Naive thymus-derived CD4-positive, alpha-beta T cell (primary cell): Measurements from ENCODE around the gene DLL3. TPM values are rescaled to one million over a fixed set of nuclear protein-coding genes. Genes with fewer than 3 reads are reported as not detected.
"Not testable (repeated sequence)": the region's sequence is repeated elsewhere in the genome, so short reads cannot be mapped to it uniquely, and the experiment has no call there.

ENCODE experiments used
- ATAC-seq: fragments of 150-1000 bp; cut with Tn5 transposase; 2 replicates; pipeline ENCODE4 v1.10.0; 2021; ENCODE audit warnings: mild to moderate bottlenecking, moderate library complexity
- CTCF ChIA-PET: fragments of 350-600 bp; sonication (Branson Sonifier 250); formaldehyde crosslinking; loops from one replicate; lab custom pipeline; 2021; ENCODE audit warnings: antibody characterized with exemption; lab: Charles Lee
- POLR2A ChIA-PET: fragments of 350-600 bp; sonication (Branson Sonifier 250); formaldehyde crosslinking; loops from one replicate; lab custom pipeline; 2021; ENCODE audit warnings: antibody characterized with exemption, inconsistent platforms; lab: Charles Lee
- DNase-seq, 9 donors: peaks; one replicate each; pipeline versions ENCODE4 v3.0.0 to v3.0.0-alpha.2; 2020 to 2022; ENCODE audit warnings: mixed read lengths in 1 of 9
- H3K27ac ChIP-seq: one replicate; pipeline ENCODE4 v1.7.0; 2013; ENCODE audit warnings: mild to moderate bottlenecking, low read depth, low read length, moderate library complexity
- H3K27me3 ChIP-seq, 2 donors: one replicate each; pipeline ENCODE4 v1.7.0; 2013; ENCODE audit warnings: low read length in 2 of 2, mild to moderate bottlenecking in 2 of 2, moderate library complexity in 2 of 2; ENCODE audit not compliant: control insufficient read depth in 2 of 2, insufficient read depth in 2 of 2
- H3K36me3 ChIP-seq, 3 experiments: 1 replicate in 2 of 3; 2 replicates in 1 of 3; pipeline ENCODE4 v1.7.0; 2013; ENCODE audit warnings: low read length in 3 of 3, mild to moderate bottlenecking in 3 of 3, moderate library complexity in 1 of 3; ENCODE audit not compliant: insufficient read depth in 3 of 3, control insufficient read depth in 2 of 3
- H3K4me1 ChIP-seq, 2 donors: one replicate each; pipeline ENCODE4 v1.7.0; 2013; ENCODE audit warnings: low read length in 2 of 2, mild to moderate bottlenecking in 2 of 2, moderate library complexity in 1 of 2; ENCODE audit not compliant: control insufficient read depth in 2 of 2, insufficient read depth in 2 of 2
- H3K4me3 ChIP-seq: 2 replicates; pipeline ENCODE4 v1.7.0; 2013; ENCODE audit warnings: mild to moderate bottlenecking, low read length
- H3K9me3 ChIP-seq, 3 experiments: 1 replicate in 2 of 3; 2 replicates in 1 of 3; pipeline ENCODE4 v1.7.0; 2013; ENCODE audit warnings: low read length in 3 of 3; ENCODE audit not compliant: control insufficient read depth in 2 of 3
- H3K27ac Mint-ChIP-seq, 9 donors: one replicate each; pipeline ENCODE4 v1.8.0; 2020 to 2022; ENCODE audit warnings: mixed read lengths in 9 of 9, mild to moderate bottlenecking in 8 of 9, moderate library complexity in 5 of 9, inconsistent platforms in 2 of 9
- H3K27me3 Mint-ChIP-seq, 5 donors: one replicate each; pipeline ENCODE4 v1.8.0; 2021 to 2022; ENCODE audit warnings: mixed read lengths in 5 of 5, mild to moderate bottlenecking in 1 of 5
- H3K36me3 Mint-ChIP-seq, 5 donors: one replicate each; pipeline ENCODE4 v1.8.0; 2020 to 2022; ENCODE audit warnings: mixed read lengths in 5 of 5, mild to moderate bottlenecking in 3 of 5, inconsistent platforms in 1 of 5
- H3K4me1 Mint-ChIP-seq, 7 donors: one replicate each; pipeline ENCODE4 v1.8.0; 2020 to 2022; ENCODE audit warnings: mixed read lengths in 7 of 7, mild to moderate bottlenecking in 3 of 7, inconsistent platforms in 1 of 7
- H3K4me3 Mint-ChIP-seq, 10 donors: one replicate each; pipeline ENCODE4 v1.8.0; 2020 to 2022; ENCODE audit warnings: mild to moderate bottlenecking in 10 of 10, mixed read lengths in 10 of 10, moderate library complexity in 6 of 10, inconsistent platforms in 2 of 10
- H3K9me3 Mint-ChIP-seq, 11 donors: one replicate each; pipeline ENCODE4 v1.8.0; 2020 to 2022; ENCODE audit warnings: mixed read lengths in 11 of 11, mild to moderate bottlenecking in 4 of 11, inconsistent platforms in 1 of 11, moderate library complexity in 1 of 11
- intact Hi-C, 2 donors: fragments of 100-400 bp; cut with micrococcal nuclease; formaldehyde crosslinking; loops; one replicate each; pipeline ENCODE4 v1.15.1; 2023
- polyA plus RNA-seq, 2 donors: library from polyadenylated mRNA; unstranded; fragments of 300-500 nt; fragmentation: Illumina TruSeq; gene quantifications; one replicate each; pipeline ENCODE4 v1.2.3, GENCODE V29; 2021
- total RNA-seq, 6 experiments: library from RNA in 5 of 6; stranded (reverse) in 5 of 6; gene quantifications; 1 replicate in 5 of 6; 2 replicates in 1 of 6; pipeline ENCODE4 v1.2.3 and lab custom pipeline; 2021 to 2026

DLL3 gene, protein sequence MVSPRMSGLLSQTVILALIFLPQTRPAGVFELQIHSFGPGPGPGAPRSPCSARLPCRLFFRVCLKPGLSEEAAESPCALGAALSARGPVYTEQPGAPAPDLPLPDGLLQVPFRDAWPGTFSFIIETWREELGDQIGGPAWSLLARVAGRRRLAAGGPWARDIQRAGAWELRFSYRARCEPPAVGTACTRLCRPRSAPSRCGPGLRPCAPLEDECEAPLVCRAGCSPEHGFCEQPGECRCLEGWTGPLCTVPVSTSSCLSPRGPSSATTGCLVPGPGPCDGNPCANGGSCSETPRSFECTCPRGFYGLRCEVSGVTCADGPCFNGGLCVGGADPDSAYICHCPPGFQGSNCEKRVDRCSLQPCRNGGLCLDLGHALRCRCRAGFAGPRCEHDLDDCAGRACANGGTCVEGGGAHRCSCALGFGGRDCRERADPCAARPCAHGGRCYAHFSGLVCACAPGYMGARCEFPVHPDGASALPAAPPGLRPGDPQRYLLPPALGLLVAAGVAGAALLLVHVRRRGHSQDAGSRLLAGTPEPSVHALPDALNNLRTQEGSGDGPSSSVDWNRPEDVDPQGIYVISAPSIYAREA
- total RNA-seq: under 1 TPM in 2 of 5 experiments, not detected in 3; 0.15 to 0.22 TPM
- polyA plus RNA-seq: under 1 TPM; 0.08 to 0.12 TPM
- not detected for total RNA-seq (lab: John Stamatoyannopoulos, UW)

DNA sequence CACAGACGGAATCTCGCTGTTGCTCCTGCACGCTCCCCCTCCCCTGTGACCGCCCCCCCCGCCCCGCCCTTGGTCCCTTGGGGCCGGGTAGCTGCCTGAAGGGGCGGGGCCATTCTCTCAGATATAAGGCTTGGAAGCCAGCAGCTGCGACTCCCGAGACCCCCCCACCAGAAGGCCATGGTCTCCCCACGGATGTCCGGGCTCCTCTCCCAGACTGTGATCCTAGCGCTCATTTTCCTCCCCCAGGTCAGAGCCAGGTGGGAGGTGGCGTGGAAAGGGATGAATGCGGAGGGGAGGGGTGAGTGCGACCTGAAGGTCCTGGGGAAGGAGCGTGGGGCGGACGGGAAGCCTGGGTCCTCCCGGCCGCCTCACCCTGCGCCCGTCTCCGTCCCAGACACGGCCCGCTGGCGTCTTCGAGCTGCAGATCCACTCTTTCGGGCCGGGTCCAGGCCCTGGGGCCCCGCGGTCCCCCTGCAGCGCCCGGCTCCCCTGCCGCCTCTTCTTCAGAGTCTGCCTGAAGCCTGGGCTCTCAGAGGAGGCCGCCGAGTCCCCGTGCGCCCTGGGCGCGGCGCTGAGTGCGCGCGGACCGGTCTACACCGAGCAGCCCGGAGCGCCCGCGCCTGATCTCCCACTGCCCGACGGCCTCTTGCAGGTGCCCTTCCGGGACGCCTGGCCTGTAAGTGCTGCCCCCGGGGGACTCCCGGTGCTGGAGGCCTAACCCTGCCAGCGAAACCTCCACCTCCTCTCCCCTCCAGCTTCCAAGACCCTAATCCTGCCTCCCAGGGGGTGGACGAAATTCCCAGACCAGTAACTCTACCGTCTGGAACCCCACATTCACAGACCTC, at the start of gene DLL3:
DLL3 (plus strand) TSS at position 150 of the 845 bp plus-strand sequence; CDS start at position 178, 28 bp downstream.
- H3K4me3 ChIP-seq: peak within 1 kb of the TSS; percentile 15
- no peaks in the 10 kb centered on the region for H3K36me3 ChIP-seq
- Mint-ChIP-seq H3K27ac (peak within 1 kb of the TSS in 4 of 9 donors; percentile 1 to 67 (median 20)), H3K4me1 (peaks cover 15 to 28% (median 24%) of the 10 kb centered on the region in 7 donors), H3K27me3 (peaks cover 39 to 68% (median 42%) of the 10 kb centered on the region in 5 donors), H3K36me3 (peaks cover 0 to 5% (median 0%) of the 10 kb centered on the region in 5 donors), H3K4me3 (peak within 1 kb of the TSS; percentile 54 to 79 (median 72)), H3K9me3 (peaks cover 0 to 3% (median 0%) of the 10 kb centered on the region in 11 donors)
- DNase-seq (peak in 1 of 9 donors; percentile 24), ATAC-seq (no peak)
- ChIA-PET POLR2A (interaction anchor here (0.6 to 0.7 kb wide), 2 partner anchors 45 to 65 kb away, joined by 3 to 5 read pairs; no protein-coding TSS in a partner anchor), CTCF (interaction anchor here (0.7 to 2.4 kb wide), 4 partner anchors 68 to 175 kb away, joined by 3 to 14 read pairs (median 4); no protein-coding TSS in a partner anchor)
- H3K27me3 ChIP-seq: peaks cover 12% of the 10 kb centered on the region in 2 donors
- intact Hi-C loops: loop anchor here (1.0 to 2.0 kb wide), 4 partner anchors 18 to 173 kb away; partner anchors contain the start of genes EID2 (in 1 of the 2) and TIMM50 (in 1 of the 2)
- no peaks in the 10 kb centered on the region for H3K9me3 ChIP-seq
- peaks cover 6 to 20% of the 10 kb centered on the region in 2 donors for H3K4me1 ChIP-seq
- H3K27ac ChIP-seq: no peak within 1 kb of the TSS

DNA sequence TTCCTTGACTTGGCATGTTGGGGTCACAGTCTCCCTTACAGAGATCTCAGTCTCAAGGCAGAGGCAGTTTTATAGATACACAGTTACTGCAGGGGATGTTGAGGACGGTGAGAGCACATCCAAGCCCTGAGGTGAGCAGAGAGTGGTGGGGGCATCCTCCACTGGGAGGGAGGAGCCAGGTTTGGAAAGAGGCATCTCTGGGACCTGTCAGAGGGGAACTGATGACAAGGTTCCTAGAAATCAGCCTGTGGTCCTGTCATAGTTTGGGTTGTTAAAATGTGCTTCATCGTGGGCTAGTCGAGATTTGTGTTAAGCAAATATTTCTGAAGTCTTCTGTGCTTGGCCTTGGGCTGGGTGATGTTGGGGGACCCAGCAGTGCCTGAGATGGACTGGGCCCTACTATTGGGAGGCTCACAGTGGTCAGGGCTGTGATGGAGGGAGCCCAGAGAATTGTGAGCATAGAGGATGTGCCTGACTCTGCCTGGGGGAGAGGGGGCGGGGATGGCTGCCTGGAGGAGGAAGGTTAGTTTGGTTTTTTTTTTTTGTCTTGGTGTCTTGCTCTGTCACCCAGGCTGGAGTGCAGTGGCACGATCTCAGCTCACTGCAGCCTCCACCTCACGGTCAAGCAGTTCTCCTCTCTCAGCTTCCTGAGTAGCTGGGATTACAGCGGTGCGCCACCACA, 49.5 kb upstream of the DLL3 start:
- intact Hi-C loops: loop anchor here in 1 of 2 donors (10.0 kb wide), 1 partner anchor 1266 kb away; the partner anchor contains the start of genes COQ8B and ITPKC
- Mint-ChIP-seq H3K4me3 (peak overlapping the region; percentile 57 to 100 (median 74)), H3K9me3 (peaks cover 0 to 5% (median 0%) of the 10 kb centered on the region in 11 donors), H3K27ac (peak overlapping the region; percentile 58 to 88 (median 80)), H3K36me3 (peaks cover 11 to 32% (median 26%) of the 10 kb centered on the region in 5 donors), H3K27me3 (no peaks in the 10 kb centered on the region), H3K4me1 (peaks cover 59 to 89% (median 74%) of the 10 kb centered on the region in 7 donors)
- peaks cover 0 to 33% (median 5%) of the 10 kb centered on the region in 3 experiments for H3K36me3 ChIP-seq
- H3K27me3 ChIP-seq: no peaks in the 10 kb centered on the region
- POLR2A ChIA-PET: interaction anchor here (0.6 to 5.4 kb wide), 2 partner anchors 9 to 15 kb away, joined by 3 to 115 read pairs; partner anchors contain the start of gene RPS16
- H3K27ac ChIP-seq: peak overlapping the region; percentile 34
- no peak for DNase-seq
- H3K4me3 ChIP-seq: no peak overlapping the region
- CTCF ChIA-PET: interaction anchor here (0.6 kb wide), 1 partner anchor 26 kb away, joined by 4 read pairs; no protein-coding TSS in a partner anchor
- no peaks in the 10 kb centered on the region for H3K9me3 ChIP-seq
- H3K4me1 ChIP-seq: peaks cover 35 to 47% of the 10 kb centered on the region in 2 donors
- no peak for ATAC-seq

DNA sequence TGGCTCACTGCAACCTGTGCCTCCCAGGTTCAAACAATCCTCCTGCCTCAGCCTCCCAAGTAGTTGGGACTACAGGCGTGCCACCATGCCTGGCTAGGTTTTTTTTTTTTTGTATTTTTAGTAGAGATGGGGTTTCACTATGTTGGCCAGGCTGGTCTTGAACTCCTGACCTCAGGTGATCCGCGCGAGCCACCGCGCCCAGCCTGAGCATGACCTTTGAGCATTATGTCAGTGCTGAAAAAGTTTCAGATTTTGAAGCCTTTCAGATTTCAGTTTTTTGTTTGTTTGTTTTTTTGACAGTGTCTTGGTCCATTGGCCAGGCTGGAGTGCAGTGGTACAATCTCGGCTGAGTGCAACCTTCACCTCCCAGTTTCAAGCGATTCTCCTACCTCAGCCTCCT, 47.5 kb upstream of the DLL3 start:
- H3K27me3 ChIP-seq, DNase-seq, H3K9me3 Mint-ChIP-seq, H3K9me3 ChIP-seq, CTCF ChIA-PET, ATAC-seq, intact Hi-C loops, H3K27ac ChIP-seq, H3K27me3 Mint-ChIP-seq, H3K4me3 ChIP-seq, POLR2A ChIA-PET: not testable (repeated sequence)
- Mint-ChIP-seq H3K4me1 (peaks cover 53 to 78% (median 65%) of the 10 kb centered on the region in 7 donors), H3K4me3 (peak overlapping the region in 1 of 10 donors; percentile 12), H3K27ac (peak overlapping the region in 2 of 9 donors; percentile 54 to 81), H3K36me3 (peaks cover 5 to 30% (median 26%) of the 10 kb centered on the region in 5 donors)
- H3K36me3 ChIP-seq: peaks cover 0 to 29% (median 13%) of the 10 kb centered on the region in 3 experiments
- H3K4me1 ChIP-seq: peaks cover 29 to 36% of the 10 kb centered on the region in 2 donors

DNA sequence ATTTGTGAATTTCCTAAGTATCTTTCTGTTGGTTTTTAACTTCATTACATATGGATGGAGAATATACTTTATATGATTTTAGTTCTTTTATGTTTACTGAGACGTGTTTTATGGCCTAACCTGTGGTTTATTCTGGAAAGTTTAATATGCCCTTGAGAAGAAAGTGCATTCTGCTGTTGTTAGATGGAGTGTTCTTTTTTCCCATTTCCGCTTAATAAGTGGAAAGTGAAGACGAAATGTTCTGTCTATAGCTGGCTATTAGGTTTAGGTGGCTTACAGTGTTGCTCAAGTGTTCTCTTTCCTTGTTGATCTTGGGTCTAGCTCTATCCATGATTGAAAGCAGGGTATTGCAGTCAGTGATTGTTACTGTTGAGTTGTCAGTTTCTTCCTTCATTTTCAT, 35.3 kb upstream of the DLL3 start:
- Histone ChIP-seq H3K36me3 (peaks cover 38 to 85% (median 52%) of the 10 kb centered on the region in 3 experiments), H3K4me1 (no peaks in the 10 kb centered on the region), H3K9me3 (no peaks in the 10 kb centered on the region), H3K27ac (no peak overlapping the region), H3K27me3 (no peaks in the 10 kb centered on the region), H3K4me3 (no peak overlapping the region)
- no peaks in the 10 kb centered on the region for H3K27me3 Mint-ChIP-seq
- H3K9me3 Mint-ChIP-seq: peaks cover 0 to 2% (median 0%) of the 10 kb centered on the region in 11 donors
- no peak for DNase-seq
- peaks cover 0 to 15% (median 4%) of the 10 kb centered on the region in 7 donors for H3K4me1 Mint-ChIP-seq
- intact Hi-C loops: no loop called here
- H3K27ac Mint-ChIP-seq: peak overlapping the region in 2 of 9 donors; percentile 7 to 9
- POLR2A ChIA-PET: no interaction called here
- ATAC-seq: no peak
- CTCF ChIA-PET: interaction anchor here (1.2 to 1.4 kb wide), 2 partner anchors 11 to 13 kb away, joined by 3 to 6 read pairs; no protein-coding TSS in a partner anchor
- peaks cover 14 to 59% (median 26%) of the 10 kb centered on the region in 5 donors for H3K36me3 Mint-ChIP-seq
- H3K4me3 Mint-ChIP-seq: no peak overlapping the region

DNA sequence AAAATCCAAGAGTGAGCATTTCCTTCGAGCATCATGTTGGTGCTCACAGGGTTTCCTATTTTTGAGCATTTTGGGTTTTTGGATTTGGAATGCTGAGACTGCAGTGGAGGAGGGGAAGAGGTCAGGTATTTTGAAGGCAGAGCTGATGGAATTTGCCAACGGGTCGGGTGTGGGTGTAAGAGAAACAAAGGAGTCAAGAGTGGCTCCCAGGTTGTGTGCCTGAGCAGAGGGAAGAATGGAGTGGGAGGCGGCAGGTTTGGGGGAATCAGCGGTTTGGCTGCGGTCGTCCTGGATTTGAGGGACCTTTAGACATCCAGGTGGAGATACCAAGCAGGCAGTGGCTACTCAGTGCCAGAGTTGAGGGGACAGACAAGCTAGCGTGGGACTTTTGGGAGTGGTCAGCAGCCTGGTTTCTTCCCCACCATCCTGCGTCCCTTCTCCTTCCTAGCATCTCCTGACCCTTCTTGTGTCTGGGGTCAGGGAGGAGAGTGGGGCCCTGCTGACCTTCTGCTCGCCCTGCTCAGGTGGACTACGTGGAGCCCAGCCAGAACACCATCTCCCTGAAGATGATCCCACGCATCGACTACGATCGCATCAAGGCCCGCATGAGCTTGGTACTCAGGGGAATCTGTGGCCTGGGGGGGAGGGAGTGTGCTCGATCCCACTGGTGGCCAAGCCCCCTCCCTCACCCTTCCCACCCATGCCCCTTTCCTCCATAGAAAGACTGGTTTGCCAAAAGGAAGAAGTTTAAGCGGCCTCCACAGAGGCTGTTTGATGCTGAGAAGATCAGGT, 32.6 kb upstream of the DLL3 start:
- DNase-seq: no peak
- Mint-ChIP-seq H3K4me3 (no peak overlapping the region), H3K9me3 (peaks cover 0 to 2% (median 0%) of the 10 kb centered on the region in 11 donors), H3K36me3 (peaks cover 14 to 65% (median 23%) of the 10 kb centered on the region in 5 donors), H3K27me3 (no peaks in the 10 kb centered on the region), H3K4me1 (peaks cover 0 to 10% (median 2%) of the 10 kb centered on the region in 7 donors), H3K27ac (peak overlapping the region in 4 of 9 donors; percentile 8 to 78 (median 24))
- CTCF ChIA-PET: interaction anchor here (1.9 kb wide), 1 partner anchor 8 kb away, joined by 8 read pairs; no protein-coding TSS in a partner anchor
- peaks cover 32 to 85% (median 48%) of the 10 kb centered on the region in 3 experiments for H3K36me3 ChIP-seq
- H3K4me3 ChIP-seq: no peak overlapping the region
- H3K4me1 ChIP-seq: no peaks in the 10 kb centered on the region
- no peak for ATAC-seq
- no peaks in the 10 kb centered on the region for H3K9me3 ChIP-seq
- intact Hi-C loops: no loop called here
- no peaks in the 10 kb centered on the region for H3K27me3 ChIP-seq
- POLR2A ChIA-PET: no interaction called here
- no peak overlapping the region for H3K27ac ChIP-seq
